NB4 (cell line): ENCODE results near the gene BIN2.

Experiments
- CTCF ChIP-seq: IDR thresholded peaks from one replicate; pipeline ENCODE4 v1.5.1; 2012; ENCODE audit warnings: low read depth, low read length
- MAX ChIP-seq: IDR thresholded peaks from 2 replicates; pipeline ENCODE4 v1.6.1; 2011; ENCODE audit warnings: low read depth, low read length
- MYC ChIP-seq: IDR thresholded peaks from 2 replicates; pipeline ENCODE4 v1.6.1; 2011; ENCODE audit warnings: low read depth, low read length
- POLR2A ChIP-seq: IDR thresholded peaks from 2 replicates; pipeline ENCODE4 v1.6.1; 2011; ENCODE audit warnings: mild to moderate bottlenecking; ENCODE audit not compliant: insufficient read length; ENCODE audit errors: extremely low read depth

GRCh38 chr12:51371295-51371953 is 47.5 kb upstream of the BIN2 start:
- no peak for TF ChIP-seq MAX
- no peak for TF ChIP-seq CTCF
- TF ChIP-seq POLR2A = no peak
- TF ChIP-seq MYC = no peak
